ENCODE measurements around the gene TRIM42. TPM values are rescaled to one million over a fixed set of nuclear protein-coding genes. Genes with fewer than 3 reads are reported as not detected.

TRIM42 gene
- total and polyA plus RNA-seq, 2 of the 8 experiments (the other 6 are each of a cell fraction or from before 2014, with no cell fraction given): not detected

- TF ChIP-seq JUND (IDR thresholded peaks at IDR 0.05; ENCODE audit: low read length) (no peak), HDAC2 (IDR thresholded peaks at IDR 0.05; ENCODE audit: borderline replicate concordance in 1 of 2, low read depth in 2 of 2, low read length in 2 of 2) (no peak), CHD2 (IDR thresholded peaks at IDR 0.05; ENCODE audit: low read length) (no peak), POLR2A (IDR thresholded peaks at IDR 0.05; ENCODE audit: control extremely low read depth in 1 of 2, low read depth in 2 of 2, low read length in 2 of 2) (no peak)
Observed at GRCh38 chr3:140711390-140712035, 33.6 kb downstream of the TRIM42 start (continued).
